ENCODE measurements around the gene TRIM52.

Gene TRIM52

DNA sequence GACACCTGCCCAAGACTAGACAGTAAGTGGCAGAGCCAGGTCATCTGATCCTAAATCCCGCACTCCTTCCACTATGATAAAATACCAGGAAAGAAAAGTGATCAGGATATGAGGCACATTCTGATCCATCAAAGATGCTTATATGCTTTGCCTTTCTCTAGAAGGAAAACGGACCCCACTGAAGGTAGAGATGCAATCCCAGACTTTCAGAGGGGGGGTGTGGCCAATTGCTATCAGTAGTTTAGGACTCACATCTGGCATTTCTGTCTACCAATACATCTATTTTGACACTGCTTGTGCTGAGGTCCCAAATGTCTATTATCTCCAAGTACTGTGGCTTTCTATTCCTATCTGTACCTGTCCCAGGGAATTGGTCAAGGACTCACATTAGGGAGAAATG is 1.7 kb downstream of the TRIM52 start:
- DNase-seq (ENCODE audit: extremely low read depth in 1 of 2, low read depth in 1 of 2) = no peak

DNA sequence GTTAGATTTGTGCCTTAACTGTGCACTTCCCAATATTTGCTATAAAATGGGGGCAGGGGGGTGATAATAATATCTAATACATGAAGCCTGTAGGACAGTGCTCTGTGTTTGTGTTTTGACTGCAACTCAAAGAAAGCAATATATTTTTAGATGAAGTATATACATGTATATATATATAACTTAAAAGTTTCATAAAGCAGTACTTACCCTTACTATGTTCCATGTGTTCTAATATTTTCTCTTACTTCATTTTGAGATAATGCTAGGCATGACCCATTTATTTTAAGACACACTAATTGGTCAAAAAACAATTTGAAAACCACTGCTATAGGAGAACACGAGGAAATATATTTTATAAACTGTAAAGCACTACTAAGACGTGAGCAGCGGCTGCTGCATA is 2.4 kb downstream of the TRIM52 start:
- DNase-seq (ENCODE audit: extremely low read depth in 1 of 2, low read depth in 1 of 2) = no peak

DNA sequence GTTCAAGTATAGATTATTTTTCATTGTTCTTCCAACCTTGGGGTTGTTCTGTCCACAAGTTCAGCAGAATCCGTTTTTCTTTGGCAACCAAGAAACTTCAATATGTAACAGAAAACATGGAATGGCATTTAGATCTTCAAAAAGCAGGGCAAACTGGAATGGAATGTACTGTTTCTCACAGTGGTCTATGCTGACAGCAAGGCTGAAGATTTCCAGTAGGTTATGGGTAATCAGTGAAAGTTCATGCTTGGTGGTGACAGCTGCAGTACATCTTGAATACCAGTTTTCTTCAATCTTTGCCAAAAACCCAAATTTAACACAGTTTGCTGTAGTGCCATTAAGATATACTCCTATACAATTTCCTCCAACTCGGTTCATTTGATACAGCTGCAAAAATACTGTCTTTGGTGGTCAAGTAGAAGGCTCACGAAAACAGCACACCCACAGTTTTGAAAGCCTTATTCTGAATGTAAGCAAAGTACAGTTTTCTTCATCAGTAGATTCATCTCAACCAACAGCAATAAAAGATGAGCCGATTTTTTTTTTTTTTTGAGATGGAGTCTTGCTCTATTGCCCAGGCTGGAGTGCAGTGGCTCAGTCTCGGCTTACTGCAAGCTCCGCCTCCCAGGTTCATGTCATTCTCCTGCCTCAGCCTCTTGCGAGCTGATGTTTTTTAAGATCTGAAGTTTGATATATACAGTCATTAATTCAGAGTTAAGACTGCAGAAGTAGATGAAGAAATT is 4.9 kb downstream of the TRIM52 start:
- DNase-seq (ENCODE audit: extremely low read depth in 1 of 2, low read depth in 1 of 2) = no peak

DNA sequence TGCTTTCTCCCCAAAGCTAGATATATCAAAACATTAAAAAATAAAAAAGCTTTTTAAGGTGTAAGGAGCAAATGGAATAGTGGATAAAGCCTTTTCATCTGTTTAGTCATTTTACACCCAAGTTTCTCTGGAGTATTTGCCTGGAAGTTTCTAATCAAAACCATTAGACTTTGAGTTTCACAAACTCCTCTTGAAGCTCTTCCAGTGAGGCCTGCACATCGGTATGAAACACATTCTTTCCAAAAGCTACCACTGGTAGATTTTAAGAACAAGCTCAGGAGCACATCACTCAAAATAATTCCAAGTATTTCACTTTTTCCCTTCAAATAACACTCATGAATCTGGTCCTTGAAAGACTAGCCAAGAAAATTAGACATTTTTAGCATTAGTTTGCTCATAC is 5.7 kb downstream of the TRIM52 start:
- no peak for DNase-seq (ENCODE audit: extremely low read depth in 1 of 2, low read depth in 1 of 2)

DNA sequence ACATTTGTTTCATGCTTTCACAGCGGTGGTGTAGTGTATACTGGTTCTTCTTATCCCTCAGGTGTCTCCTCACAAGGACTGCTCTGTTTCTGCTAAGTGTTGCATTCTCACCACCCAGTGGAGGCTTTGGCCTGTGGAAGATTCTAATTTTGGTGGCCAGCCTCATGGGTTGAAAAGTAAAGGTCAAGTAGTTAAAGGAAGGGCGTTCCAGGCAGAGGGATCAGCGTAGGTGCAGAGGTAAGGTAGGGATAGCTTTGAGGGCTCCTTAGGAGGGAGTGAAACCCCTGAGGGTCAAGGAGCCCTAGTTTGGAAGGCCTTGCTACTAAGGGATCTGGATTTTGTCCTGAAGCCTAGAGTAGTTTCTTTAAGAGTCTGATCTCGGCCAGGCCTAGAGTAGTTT is 12.7 kb downstream of the TRIM52 start:
- no peak for DNase-seq (ENCODE audit: extremely low read depth in 1 of 2, low read depth in 1 of 2)

DNA sequence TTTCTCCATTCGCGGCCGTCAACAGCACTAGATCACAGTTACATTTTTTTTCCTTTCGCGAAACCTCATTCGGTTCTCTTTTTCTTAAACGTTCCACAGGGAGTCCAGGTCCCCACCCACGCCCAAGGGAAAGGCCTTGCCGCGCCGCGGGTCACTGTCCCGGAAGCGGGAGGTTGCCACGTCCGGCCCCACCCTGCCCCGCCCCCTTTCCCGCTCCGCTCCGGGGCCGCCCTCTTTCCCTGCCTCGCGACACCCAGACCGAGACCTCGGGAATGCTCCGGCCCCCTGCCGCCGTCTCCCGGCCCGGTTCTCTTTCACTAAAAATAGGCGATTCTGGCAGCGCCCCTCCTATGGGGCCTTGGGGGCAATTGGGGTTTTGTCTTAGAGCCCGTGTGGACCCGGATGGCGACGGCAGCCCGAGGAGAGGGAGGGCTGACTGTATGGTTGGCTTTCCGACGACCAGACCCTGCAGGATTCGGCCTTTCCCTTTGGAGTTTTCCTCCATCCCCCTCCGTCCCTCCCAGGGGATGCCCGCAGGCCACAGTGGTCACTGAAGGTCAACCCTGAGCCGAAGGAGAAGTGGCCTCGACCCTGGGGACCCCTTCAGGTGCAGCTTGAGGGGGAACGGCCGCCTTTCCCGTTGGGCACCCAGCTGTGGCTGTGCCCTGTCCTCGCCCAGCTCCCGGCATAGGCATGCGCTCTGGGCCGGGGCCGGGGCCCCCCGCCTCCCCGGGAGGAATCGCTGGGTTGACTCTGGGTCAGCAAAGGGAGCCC is 14.5 kb downstream of the TRIM52 start:
- peak in 1 of 2 donors; percentile 63 for DNase-seq (ENCODE audit: extremely low read depth in 1 of 2, low read depth in 1 of 2)

DNA sequence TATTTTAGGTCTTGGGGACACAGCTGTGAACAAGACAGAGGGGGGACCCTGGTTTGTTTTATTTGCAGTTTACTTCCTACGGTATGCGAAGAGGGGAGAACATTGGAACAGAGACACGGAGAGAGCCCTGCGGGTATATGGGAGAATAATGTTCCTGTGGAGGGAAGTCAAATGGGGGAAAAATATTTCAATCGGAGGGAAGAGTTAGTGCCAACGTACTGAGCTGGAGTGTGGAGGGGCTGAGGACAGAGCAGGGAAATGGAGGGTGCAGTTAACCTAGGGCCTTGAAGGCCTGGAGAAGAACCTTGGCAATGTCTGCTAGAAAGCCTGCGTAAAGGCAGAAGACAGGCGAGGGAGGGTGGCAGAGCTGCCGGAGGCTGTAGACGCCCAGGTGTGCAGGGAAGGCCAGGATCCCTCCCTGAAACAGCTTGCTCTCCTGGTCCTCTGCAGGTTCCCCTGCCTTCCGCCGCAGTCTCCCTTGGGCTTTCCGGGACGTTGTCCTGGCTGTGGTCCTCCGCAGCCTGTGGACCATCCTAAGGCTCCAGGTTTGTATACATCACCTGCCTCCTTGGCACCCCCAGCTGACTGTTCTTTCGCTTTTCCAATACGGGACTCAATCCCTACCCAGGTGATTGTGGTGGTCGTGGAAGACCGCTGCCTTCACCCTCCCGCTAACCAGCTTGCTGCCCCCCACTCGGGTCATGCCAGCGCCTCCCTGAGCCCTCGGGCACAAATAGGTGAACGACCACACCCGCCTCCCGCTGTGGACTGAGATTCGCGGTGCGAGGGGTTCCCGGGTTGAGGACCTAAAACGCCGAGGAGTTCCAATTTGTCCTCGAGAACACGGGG is 15.3 kb downstream of the TRIM52 start:
- no peak for DNase-seq (ENCODE audit: extremely low read depth in 1 of 2, low read depth in 1 of 2)

DNA sequence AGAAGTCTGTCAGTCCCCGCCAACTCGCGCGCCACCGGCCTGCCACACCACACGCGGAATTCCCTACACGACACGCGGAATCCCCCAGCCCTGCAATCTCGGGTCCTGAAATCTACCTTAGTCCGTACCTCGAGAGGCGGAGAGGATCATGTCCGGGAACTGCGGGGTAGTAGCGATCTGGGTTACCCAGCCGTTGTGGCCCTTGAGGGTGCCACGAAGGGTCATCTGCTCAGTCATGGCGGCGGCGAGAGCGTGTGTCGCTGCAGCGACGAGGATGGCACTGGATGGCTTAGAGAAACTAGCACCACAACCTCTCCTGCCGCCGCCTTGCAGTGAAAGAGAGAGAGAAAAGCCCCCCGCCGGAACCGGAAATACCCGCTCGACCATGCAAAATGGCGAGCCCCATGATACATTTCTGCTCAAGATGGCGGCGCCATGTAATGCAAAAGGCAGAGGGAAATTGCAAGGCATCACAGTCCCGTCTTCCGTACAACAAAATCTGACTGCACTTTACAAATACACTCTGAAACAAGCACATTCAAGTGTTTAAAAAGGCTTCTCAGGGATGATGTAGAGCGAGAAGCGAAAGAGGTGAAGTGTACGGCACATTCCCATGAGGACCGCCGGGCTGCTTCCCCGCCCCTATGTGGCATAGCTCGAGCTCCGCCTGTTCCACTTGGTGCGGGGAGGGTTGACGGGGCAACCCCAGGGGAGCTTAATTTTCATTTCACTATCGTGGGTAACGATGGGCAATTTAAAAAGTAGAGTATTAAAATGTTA is 17.2 kb downstream of the TRIM52 start, which contains the start of gene RACK1:
Gene RACK1, minus strand, starts transcription at position 343 of the 780 bp plus-strand sequence. Its CDS starts 106 bp downstream, at position 237.
- DNase-seq (ENCODE audit: extremely low read depth in 1 of 2, low read depth in 1 of 2) = peak; percentile 76 to 80

DNA sequence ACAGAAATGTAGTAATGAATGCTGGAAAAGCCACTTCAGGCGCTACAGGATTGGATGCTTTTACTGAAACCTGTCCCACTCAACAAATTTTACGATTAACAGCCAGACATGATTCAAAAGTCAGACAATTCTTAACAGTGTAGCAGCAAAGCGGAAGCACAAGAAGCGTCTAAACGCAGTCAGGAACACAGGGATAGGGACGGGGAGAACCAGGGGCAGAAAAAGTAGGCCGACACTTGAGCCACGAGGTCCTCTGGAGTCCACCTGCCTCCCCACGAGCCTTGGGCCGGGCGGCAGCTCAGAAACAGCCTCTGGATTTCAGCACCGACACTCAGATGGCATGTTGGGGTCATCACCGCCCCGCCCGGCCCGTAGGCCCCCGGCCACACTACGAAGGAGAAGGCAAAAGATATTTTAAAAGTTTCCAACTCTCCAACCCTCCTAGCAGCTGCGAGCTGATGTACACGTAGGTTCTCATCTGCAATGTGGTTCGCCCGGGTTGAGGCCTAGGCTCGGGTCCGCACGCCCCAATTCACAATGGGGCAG is 17.9 kb downstream of the TRIM52 start:
- no peak for DNase-seq (ENCODE audit: extremely low read depth in 1 of 2, low read depth in 1 of 2)

DNA sequence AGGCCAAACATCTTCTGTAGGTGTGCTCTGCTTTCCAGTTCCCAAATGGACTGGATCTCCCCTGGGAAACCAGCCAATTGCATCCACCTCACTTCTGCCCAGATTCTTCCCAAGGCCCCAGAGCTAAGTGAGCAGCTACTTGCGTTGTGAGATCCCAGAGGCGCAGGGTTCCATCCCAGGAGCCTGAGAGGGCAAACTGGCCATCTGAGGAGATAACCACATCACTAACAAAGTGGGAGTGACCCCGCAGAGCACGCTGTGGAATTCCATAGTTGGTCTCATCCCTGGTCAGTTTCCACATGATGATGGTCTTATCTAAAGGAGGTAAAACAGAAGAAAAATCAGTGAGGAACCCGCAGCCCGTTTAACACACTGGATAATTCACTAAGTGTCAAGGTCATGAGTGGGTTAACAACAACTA is 18.9 kb downstream of the TRIM52 start:
- no peak for DNase-seq (ENCODE audit: extremely low read depth in 1 of 2, low read depth in 1 of 2)

DNA sequence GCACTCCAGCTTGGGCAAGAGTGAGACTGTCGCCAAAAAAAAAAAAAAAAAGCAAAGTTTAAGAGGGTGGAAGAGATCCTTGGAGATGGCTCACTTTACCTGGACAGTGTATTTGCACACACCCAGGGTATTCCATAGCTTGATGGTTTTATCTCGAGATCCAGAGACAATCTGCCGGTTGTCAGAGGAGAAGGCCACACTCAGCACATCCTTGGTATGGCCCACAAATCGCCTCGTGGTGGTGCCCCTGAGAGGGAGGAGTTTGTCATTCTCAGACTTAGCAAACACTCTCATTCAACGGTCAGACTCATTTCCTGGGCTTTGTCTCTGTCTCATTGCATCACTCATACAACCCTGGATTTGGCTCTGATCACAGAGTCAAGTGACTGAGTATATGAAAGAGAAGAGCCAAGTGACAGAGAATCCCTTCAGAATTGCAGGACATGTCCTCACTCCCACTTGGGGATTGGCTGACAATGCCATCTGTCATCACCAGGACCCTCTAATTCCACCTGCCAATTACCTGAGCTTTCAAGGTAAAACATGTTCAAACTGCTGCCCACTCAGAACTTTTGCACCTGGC is 19.5 kb downstream of the TRIM52 start:
- no peak for DNase-seq (ENCODE audit: extremely low read depth in 1 of 2, low read depth in 1 of 2)

DNA sequence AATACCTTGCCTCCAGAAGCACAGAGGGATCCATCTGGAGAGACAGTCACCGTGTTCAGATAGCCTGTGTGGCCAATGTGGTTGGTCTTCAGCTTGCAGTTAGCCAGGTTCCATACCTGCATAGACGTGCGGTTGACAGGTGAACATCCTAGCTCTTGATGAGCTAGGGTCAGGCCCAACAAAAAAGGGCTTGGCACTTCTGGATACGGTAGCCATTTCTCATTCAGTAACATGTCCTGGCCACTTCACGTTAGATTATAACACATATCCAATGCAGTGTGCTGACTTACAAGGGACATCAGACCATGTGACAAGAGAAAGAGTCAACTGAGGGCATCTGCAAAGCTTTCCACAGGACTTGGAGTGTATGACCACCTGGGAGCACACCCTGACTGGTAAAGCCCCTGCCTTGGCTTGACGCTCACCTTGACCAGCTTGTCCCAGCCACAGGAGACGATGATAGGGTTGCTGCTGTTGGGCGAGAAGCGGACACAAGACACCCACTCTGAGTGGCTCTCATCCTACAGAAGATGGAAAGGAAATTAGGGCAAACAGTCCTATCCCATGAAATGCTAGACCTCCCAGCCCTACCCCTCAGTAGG is 21.8 kb downstream of the TRIM52 start:
- no peak for DNase-seq (ENCODE audit: extremely low read depth in 1 of 2, low read depth in 1 of 2)

DNA sequence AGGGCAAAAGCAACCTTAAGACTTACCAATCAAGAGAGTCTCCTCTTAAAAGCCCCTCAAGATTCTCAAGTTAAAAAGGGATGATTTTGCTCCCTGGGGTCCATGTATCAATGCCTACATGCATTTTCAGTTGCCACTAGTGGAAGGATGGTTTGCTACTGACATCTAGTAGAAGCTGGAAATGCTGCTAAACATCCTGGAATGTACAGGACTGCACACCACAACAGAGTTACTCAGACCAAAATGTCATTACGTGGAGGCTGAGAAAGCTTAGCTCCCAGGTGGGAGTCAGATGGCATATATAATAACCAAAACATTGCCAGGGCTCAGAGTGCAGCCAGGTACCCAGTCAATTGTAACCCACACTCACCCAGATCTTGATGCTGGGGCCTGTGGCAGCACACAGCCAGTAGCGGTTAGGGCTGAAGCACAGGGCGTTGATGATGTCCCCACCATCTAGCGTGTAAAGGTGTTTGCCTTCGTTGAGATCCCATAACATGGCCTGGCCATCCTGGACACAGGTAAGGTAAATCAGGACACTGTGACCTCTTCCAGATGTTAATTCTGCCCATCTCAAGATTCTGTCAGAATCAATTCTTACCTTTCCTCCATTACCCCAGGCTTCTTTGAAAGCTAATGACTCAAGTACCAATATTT is 23.1 kb downstream of the TRIM52 start:
- DNase-seq (ENCODE audit: extremely low read depth in 1 of 2, low read depth in 1 of 2) = no peak

DNA sequence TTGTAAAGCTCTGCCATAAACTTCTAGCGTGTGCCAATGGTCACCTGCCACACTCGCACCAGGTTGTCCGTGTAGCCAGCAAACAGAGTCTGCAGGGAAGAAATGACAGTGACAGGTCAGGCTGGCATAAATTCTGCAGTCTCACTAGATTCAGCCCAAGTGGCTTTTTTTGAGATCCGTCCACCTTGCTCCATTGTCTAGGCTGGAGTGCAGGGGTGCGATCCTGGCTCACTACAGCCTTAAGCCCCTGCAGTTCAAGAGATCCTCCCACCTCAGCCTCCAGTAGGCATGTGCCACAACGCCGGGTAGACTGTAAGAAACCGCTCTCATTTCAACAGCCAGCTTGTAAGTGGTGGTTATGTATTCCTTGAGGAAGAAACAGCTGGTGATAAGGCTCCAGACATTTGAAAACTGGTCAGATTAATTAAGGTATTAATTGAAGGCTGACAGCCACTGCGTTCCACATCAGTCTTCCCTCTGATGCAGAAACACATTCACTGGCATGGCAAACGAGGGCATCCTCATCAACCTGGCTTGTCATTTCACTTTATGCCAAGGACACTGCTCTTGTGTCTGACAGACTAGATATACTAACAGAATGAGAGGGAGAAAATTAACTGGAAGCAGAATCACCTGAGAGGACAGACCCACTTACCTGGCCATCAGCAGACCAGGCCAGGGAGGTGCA is 23.8 kb downstream of the TRIM52 start:
- no peak for DNase-seq (ENCODE audit: extremely low read depth in 1 of 2, low read depth in 1 of 2)

DNA sequence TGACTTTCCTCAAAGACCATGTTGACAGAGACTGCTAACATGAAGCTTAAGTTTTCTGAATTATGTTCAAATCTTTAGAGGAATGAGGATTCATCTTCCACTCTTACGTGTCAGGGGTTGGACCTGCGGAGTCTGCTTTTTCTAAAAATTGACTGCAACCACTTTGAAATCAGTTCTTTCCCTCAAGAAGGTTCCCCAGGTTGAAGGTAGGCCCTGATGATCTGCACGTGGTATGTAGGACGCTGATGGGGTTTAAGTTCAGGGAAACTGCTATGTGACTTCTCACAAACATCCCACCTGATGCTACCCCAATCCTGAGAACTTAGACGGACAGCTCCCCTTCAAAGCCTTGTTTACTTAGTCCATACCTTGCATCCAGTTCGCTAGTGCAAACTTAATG is 24.5 kb downstream of the TRIM52 start:
- DNase-seq (ENCODE audit: extremely low read depth in 1 of 2, low read depth in 1 of 2) = no peak

DNA sequence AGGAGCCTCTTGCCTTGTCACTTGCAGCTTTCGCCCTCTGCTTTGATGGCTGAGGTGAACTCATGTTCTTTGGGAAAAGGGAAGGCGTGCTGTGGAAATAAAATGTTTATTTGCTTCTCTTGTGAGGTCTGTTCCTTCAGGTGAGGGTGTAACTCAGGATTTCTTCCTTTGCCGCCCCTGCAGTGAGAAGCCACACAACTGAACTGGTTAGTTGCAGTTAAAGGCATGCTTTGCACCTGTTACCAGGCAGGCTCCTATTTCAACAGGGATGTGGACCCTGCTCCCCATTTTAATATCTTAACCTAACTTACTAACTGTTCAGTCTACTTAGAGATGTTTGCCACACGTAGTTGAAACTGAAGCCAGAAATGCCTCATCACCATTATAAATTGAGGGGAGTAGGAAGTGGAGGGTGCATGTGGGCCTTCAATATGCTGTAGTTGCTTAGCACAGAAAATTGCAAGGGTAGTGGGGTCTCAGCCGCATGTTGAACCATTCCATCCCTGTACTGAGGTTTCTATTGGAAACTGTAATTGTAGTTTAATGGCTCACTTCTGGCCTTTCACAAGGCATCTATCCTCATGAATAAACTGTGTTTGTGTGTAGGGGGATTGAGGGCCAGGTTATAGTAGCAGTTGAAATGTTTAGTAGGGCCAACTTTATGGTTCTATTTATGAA is 25.1 kb downstream of the TRIM52 start:
- DNase-seq (ENCODE audit: extremely low read depth in 1 of 2, low read depth in 1 of 2) = no peak

DNA sequence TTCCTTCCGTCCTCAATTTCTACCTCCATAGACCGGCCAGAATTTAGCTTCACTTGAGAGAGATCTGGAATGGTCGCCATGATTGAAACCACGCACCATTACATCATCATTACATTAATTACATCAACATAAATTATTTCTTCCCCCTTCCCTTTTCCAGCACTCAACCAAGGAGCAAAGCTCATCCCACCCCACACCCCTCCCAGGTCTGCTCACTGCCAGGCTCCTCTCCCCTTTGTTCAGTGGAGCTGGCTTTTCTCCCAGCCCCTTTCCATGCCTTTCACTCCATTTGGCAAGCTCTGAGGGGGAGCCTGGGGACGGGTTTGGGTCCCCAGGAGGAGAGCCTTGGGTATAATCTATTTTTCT is 25.6 kb downstream of the TRIM52 start:
- no peak for DNase-seq (ENCODE audit: extremely low read depth in 1 of 2, low read depth in 1 of 2)

All from activated CD8-positive, alpha-beta memory T cell treated with anti-CD3 and anti-CD28 coated beads for 1 hour (primary cell).